IPS-NIHi11 (cell line): ENCODE measurements around the gene CHN2.
"Not testable (repeated sequence)": the region's sequence is repeated elsewhere in the genome, so short reads cannot be mapped to it uniquely, and the experiment has no call there.

Experiments used
- DNase-seq: peaks from one replicate; pipeline ENCODE4 v3.0.0; 2012; ENCODE audit warnings: mixed read lengths, low spot score

The CHN2 gene

DNA sequence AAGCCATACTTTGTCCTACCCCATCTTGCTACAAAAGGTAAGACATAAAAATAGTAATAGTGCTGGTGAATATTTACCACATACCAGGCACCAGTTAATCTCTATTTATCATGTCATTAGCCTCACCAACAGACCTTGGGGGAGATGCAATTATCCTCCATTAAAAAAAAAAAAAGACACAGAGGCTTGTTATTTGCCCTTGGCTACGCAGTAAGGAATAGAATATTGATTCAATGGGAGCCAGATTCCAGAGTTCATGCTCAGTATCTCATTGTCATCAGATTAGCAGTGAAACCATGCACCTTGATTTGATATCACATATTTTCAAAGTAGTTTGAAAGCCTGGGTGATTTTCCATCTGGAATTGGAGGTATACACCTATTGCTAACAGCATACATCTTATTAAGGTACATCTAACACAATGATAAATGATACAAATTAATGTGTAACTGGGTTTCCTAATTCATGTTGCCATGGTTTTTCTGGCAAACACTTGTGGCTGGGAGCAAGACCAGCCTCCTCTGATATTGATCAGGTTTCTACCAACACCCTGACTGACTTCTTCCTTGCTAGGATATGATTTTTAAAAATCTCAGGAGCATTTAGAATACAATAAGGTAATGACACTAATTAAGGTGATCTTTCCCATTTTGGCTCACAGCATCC, 301.9 kb downstream of the CHN2 start:
- no peak for DNase-seq

DNA sequence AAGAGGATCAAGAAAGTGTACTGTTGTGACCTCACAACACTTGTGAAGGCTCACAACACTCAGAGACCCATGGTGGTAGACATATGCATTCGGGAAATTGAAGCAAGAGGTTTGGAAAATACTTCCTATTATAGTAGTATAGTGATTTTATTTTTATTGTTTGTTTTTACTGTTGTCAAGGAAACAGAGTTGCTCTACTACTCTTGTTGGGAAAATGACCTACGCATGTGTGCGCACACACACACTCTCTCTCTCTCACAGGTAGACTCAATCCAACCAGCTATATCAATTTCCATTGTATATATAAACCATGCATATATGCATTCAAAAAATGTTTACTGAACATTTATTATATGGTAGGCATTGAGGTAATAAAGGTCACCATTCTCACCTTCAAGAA, 305.4 kb downstream of the CHN2 start:
- DNase-seq, result no peak

DNA sequence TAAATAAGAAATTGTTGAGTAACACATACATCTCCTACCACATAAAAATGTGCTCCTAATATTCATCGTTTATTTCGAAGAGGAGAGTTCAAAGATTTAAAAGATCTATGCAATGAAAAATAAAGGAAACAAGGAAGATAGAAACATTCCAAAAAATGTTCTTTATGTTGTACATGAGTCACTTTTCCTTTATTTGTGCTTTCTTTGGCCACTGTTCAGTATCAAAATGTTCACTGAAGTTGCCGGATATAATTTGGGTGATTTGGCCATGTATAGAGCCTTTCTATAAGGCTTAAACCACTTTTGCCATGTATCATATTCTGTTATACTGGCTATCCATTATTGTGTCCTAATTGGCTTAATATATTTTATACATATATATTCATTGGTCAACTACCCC, 306.1 kb downstream of the CHN2 start:
- DNase-seq, result no peak

DNA sequence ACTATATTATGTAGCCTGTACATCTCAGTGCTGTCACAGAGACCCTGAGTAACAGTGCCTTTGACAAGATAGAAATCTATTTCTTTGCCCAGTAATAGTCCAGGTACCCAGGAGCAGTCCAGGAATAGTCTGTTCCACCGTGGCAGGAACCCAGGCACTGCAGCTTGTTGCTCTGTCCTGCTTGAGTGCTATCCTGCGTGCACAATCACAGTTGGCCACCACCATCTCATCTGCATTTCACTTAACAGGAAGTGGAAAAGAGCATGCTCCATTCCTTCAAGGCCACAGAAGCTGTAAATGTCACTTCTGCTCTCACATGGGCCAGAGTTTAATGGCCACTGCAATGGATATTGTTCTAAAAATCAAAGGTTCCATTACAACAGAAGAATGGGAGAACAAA, 307.6 kb downstream of the CHN2 start:
- DNase-seq, result no peak

DNA sequence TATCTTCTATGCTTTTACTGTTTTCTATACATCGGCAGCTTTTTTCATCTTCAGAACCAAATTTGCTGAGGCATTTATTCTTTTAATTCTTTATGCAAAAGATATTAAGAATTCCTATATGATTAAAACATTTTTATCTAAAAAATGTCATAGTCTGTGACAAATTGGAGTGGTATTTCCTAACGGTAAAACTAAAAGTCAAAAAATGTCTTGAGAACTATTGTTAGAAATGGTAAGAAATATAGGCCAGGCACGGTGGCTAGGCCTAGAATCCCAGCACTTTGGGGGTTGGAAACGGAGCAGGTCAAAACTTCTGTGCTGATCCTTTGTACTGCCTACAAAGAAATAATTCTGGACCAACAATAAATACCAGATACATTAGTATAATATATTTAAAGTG, 311.4 kb downstream of the CHN2 start:
- DNase-seq, result no peak

DNA sequence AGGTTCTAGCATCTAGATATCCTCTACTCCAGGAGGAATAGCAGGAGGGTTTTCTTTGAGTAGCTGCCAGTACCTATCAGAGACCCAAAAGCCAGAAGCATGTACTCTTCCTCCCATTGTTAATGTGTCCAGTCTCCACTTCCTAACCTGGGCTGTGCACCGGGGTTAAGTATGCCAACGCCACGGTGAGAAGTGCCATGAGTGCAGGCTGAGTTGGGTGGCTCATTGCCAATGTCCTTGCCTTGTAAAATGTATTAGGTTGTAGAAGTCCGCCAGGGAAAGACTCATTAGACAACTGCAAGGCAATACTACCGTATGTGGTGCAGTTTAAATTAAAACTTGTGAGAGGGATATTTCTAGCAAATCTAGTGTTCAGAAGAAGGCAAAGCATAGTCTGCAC, 314.0 kb downstream of the CHN2 start:
- DNase-seq, result no peak

DNA sequence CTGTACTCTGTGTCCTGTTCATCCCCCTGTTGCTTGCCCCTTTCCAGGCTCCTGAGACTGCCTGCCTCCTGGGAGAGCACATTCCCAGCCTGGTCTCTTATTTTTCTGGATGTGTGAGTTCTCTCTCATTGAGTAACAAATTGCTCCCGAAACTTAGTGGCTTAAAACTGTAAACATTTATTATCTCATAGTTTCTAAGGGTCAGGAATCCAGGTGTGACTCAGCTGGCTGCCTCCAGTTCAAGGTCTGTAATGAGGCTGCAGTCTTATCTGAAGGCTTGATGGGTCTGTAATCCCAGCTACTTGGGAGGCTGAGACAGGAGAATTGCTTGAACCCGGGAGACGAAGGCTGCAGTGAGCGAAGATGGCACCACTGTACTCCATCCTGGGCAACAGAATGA, 315.5 kb downstream of the CHN2 start:
- DNase-seq, result no peak

DNA sequence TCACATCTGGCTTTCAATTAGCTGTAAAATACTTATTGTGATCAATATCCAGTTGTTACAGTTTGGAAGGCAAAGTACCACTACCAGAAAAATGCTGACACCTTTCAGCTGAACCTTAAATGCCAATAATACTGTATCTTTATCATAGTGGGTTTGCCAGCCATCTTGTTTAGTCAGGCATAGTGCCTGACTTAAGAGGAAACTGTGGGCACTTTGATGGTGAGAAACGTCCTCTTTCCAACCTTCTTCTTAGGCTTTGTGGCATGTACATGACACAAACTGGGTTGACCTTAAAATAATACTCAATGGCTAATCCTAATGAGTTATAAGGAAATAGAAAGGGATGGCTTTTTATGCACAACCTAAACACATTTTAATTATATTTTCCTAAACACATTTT, 316.8 kb downstream of the CHN2 start:
- no peak for DNase-seq

DNA sequence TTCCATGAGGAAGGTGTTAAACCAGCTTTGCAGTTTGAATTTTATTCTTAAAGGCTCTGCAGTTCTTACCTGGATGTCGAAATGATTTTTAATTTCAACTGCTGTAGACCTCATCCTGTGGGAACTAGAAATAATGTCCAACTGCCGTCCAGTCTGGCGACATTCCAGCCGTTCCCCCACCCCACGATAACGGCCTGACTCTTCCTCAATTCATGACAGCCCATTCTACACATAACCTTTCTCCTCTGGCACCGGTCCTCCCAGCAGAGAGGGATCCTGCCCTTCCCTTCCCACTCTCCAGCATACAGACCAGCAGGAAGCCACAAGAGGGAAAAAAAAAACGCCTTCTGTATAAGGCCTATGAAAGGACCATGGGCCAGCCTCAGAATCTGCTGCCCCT, 317.3 kb downstream of the CHN2 start:
- DNase-seq, result peak; percentile 24

DNA sequence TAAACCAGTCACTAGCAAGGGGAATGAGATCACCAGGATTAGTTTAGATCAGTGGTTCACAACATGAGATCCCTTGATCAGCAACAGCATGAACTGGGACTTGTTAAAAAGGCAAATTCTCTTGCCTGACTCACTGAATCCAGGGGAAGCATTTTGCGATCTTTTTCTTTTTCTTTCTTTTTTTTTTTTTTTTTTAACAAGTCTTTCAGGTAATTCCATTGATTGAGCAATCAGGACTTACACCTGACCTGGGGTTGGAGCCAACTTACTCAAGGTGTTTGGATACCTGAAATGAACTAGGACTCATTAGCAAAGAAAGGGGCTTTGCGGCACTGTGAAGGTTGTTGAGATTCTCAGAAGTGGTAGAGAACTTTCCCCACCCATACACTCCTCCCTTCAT, 321.9 kb downstream of the CHN2 start:
- no peak for DNase-seq

DNA sequence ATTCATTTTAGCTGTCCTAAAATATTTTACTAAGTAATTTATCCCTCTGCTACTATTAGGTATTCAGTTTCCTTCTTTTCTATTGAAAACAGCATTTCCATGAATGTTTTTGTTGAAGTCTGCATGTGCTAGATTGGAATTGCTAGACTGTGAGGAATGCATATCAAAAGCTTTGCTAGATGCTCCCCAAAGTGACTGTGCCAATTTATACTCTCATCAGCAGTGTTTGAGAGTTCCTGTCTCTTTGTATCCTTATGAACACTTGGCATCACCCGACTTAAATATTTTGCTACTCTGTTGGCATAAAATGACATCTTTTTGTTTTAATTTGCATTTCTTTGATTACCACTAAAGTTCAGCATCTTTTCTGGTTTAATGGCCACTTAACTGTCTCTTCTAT, 324.0 kb downstream of the CHN2 start:
- no peak for DNase-seq

DNA sequence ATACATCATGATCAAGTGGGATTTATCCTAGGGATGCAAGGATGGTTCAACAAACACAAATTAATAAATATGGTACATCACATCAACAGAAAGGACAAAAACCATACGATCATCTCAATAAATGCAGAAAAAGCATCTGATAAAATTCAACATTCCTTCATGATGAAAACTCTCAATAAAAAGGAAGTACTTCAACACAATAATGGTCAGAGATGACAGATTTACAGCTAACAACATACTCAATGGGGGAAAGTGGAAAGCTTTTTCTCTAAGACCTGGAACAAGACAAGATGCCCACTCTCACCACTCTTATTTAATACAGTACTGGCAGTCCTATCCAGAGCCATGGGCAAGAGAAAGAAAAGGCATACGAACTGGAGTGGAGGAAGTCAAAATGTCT, 329.2 kb downstream of the CHN2 start:
- DNase-seq, result no peak

DNA sequence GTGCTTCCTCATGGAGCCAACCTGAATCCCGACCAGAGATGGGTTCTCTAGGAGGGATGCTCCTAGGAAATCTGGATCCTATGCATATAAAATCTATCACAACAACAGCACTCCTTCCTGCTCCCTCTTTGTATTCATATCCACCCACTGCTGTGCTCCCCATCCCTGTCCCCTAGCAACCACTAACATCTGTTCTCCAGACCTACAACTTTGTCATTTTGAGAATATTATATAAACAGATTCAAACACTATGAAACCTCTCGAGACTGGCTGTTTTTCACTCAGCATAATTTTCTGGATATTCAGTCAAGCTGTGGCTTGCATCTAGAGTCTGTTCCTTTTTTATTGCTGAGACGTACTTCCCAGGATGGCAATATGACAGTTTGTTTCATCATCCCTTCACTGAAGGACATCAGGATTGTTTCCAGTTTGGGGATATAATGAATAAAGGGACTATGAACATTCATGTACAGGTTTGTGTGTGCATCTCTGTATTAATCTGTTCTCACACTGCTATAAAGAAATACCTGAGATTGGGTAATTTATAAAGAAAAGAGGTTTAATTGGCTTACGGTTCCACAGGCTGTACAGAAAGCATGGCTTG, 333.0 kb downstream of the CHN2 start:
- no peak for DNase-seq

DNA sequence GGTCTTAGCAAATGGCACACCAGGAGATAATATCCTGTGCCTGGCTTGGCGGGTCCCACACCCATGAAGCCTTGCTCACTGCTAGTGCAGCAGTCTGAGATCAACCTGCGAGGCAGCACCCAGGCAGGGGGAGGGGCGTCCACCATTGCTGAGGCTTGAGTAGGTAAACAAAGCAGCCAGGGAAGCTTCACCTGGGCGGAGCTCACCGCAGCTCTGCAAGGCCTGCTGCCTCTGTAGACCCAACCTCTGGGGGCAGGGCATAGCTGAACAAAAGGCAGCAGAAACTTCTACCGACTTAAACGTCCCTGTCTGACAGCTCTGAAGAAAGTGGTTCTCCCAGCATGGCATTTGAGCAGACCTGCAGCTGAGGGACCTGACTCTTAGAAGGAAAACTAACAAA, 334.0 kb downstream of the CHN2 start:
- not testable (repeated sequence) for DNase-seq
